Right kidney (tissue), 9 donors: ENCODE results near the gene LCN15.
A peak's percentile ranks its signal among the peaks of the same experiment; 100 is the strongest.
"Not testable (repeated sequence)": the region's sequence is repeated elsewhere in the genome, so short reads cannot be mapped to it uniquely, and the experiment has no call there.

Experiments used
- DNase-seq: peaks from one replicate; pipeline ENCODE4 v3.0.0-alpha.2; 2016
- long read RNA-seq, 8 donors: transcript quantifications; one replicate each; lab custom pipeline, GENCODE V29; 2026

LCN15 gene
- long read RNA-seq, donor 1, partial matches to known transcripts, result 0 of 1 reads
- long read RNA-seq, donor 1, other reads (novel, unspliced or antisense), result 0 of 1 reads
- long read RNA-seq, donor 2, result 0 reads
- long read RNA-seq, donor 3, result 0 reads
- long read RNA-seq, donor 4, result 0 reads
- long read RNA-seq, donor 5, partial matches to known transcripts, result 64 of 146 reads
- long read RNA-seq, donor 5, other reads (novel, unspliced or antisense), result 82 of 146 reads
- long read RNA-seq, donor 6, result 0 reads
- long read RNA-seq, donor 7, result 0 reads
- long read RNA-seq, donor 8, result 0 reads

- no peak for DNase-seq
These were observed at the start of gene LCN15 for GRCh38 chr9:136764301-136764891. Gene LCN15 (minus strand): TSS chr9:136764518. CDS start chr9:136764488, 30 bp downstream.

DNA sequence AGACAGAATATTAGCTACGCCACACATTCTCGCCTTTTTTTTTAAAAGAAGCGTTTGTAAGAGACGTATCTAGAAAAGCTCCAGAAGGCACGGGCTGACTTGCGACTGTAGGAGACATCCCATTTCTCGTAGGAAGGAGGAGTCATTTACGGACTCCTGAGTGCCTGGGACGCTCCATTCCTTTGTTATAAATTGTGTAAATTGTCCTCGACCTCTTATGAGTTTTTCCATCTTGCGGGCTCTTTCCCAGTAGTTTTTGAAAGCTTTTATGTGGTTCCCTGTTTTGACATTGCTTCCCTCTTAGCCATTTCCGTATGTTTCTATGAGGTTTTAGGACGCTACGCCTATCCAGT, 44.5 kb upstream of the LCN15 start:
- DNase-seq, result no peak

DNA sequence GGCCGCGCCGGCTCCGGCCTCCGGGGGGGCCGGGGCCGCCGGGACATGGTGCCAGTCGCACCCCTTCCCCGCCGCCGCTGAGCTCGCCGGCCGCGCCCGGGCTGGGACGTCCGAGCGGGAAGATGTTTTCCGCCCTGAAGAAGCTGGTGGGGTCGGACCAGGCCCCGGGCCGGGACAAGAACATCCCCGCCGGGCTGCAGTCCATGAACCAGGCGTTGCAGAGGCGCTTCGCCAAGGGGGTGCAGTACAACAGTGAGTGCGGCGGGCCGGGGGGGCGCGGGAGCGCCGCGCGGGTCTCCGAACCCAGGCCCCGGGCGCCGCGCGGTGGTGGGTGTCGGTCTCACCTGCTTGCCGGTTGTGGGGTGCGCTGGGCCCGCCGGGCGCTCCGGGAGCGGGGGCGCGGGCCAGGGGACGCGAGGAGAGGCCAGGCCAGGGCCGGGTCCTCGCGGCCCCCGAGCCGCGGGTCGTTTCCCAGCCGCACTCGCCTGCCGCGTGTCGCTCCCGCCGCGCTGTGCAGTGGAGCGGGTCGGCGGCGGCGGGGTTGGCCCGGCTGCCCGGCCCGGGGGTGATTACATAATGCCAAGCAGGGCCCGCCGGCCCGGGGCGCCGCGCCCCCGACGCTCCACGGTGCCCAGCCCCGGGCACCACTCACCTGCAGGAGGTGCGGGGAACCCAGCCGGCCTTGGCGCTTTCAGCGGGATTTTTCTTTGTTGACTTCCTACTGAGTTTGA, 43.9 kb upstream of the LCN15 start:
- DNase-seq, result peak; percentile 78

DNA sequence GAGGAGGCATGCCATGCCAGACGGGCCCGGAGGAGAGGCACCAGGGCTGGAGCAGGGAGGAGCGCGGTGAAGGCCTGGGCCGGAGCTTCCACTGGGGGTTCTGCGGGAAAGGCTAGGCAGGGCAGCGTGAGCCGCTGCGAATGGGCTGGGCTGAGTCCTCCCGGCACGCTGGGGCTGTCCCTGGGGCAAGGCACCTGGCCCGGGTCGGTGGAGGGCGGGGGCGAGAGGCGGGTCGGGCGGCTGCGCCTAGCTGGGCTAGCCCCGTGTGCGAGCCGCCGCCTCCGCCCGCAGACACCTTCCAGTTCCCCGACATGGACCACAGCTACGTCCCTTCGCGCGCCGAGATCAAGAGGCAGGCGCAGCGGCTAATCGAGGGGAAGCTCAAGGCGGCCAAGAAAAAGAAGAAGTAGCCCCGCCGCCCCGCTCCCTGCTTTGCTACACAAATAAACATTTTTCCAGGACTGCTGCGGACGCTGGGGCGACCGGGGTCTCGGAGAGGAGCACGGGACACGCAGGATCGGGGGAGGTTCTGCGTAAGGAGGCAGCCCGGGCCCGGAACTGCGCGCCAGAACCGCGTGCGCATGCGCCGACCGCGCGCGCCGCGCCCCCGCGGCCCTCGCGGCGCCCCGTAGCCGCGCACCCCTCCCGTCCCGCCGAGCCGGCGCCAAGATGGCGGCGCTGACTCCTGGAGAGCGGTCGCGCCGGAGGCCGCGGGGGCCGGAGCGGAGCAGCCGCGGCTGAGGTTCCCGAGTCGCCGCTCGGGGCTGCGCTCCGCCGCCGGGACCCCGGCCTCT, 43.2 kb upstream of the LCN15 start, which contains the start of gene RABL6:
RABL6 (plus strand) TSS at position 668 of the 794 bp plus-strand sequence. CDS start 249 bp downstream, outside the sequence.
- DNase-seq, result peak; percentile 93

GRCh38 chr9:136806631-136807201, 42.4 kb upstream of the LCN15 start:
- no peak for DNase-seq

DNA sequence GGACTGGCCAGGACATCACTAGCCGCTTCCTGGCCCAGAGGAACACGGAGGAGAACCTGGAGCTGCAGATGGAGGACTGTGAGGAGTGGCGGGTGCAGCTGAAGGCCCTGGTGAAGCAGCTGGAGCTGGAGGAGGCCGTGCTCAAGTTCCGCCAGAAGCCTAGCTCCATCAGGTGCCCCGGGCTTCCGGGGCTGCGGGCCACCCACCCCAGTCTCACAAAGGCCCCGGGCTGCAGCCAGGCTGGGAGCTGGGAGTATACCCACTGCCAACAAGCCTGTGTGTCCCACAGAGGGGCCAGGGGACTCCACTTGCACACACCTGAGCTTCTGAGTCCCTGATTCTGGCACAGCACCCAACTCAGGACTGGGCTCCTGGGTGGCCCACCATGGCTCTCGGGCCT, 41.7 kb upstream of the LCN15 start:
- no peak for DNase-seq

DNA sequence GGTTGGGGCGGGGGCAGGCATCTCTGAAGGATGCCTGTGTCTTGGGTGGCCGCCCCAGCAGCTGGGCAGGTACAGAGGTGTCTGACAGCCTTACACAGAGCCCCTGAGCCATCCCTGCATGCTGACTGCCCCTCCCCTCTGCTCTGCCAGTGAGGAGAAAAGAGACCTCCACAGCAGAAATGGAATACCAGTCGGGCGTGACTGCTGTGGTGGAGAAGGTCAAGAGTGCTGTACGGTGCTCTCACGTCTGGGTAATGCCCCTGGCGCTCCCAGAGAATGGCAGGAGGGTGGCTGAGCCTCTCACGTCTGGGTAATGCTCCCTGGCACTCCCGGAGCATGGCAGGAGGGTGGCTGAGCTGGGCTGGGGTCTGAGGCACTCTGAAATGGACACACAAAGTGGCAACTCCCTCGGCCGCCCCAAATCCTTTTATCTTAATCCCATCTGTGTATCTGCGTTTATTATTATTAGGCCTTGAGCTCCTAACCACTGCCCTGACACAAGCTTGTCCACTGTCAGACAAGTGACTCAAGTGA, 41.0 kb upstream of the LCN15 start:
- DNase-seq, result no peak

DNA sequence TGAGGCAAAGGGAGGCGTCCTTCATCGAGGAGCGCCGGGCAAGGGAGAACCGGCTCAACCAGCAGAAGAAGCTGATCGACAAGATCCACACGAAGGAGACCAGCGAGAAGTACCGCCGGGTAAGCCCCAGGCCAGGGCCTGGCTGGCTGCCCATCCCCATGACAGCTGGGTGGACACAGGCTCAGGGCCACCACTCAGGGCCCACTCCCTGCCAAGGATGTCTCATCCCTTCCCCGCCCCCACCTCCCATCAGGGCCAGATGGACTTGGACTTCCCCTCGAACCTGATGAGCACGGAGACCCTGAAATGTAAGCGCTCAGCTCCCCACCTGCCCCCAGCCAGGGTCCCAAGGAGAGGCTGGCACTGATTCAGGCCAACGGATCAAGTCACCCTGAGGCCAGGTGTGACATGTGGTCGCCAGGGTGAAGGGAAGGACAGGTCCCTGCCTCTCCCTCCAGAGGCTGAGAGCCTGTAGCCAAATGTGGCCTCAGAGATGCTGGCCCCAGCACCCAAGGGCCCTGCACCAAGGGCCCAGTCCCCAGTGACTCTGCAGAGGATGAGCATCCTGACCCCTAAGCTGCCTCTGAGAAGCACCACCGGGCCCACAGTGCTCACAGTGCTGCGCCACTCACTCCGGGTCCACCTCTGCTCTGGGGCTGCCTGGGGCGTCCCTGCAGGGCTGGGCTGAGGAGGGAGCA, 40.3 kb upstream of the LCN15 start:
- DNase-seq, result no peak

GRCh38 chr9:136803551-136804508, 39.5 kb upstream of the LCN15 start:
- no peak for DNase-seq

DNA sequence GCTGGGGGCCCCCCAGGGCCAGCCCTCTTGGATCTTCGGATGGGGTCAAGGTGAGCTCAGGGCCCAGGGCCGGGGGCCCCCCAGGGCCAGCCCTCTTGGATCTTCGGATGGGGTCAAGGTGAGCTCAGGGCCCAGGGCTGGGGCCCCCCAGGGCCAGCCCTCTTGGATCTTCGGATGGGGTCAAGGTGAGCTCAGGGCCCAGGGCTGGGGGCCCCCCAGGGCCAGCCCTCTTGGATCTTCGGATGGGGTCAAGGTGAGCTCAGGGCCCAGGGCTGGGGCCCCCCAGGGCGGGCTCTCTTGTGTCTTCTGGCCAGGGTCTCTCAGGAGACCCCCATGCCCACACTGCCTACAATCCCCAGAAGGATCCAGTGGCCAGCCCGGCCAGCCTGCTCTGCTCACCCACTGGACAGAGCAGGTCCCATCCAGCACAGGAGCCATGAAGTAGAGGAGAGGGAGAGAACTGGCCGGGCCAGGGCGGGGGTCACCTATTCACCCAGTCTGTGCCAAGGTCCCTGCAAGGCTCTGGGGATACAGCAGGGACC, 38.8 kb upstream of the LCN15 start:
- DNase-seq, result not testable (repeated sequence)

GRCh38 chr9:136802321-136802720, 38.0 kb upstream of the LCN15 start:
- DNase-seq, result no peak

DNA sequence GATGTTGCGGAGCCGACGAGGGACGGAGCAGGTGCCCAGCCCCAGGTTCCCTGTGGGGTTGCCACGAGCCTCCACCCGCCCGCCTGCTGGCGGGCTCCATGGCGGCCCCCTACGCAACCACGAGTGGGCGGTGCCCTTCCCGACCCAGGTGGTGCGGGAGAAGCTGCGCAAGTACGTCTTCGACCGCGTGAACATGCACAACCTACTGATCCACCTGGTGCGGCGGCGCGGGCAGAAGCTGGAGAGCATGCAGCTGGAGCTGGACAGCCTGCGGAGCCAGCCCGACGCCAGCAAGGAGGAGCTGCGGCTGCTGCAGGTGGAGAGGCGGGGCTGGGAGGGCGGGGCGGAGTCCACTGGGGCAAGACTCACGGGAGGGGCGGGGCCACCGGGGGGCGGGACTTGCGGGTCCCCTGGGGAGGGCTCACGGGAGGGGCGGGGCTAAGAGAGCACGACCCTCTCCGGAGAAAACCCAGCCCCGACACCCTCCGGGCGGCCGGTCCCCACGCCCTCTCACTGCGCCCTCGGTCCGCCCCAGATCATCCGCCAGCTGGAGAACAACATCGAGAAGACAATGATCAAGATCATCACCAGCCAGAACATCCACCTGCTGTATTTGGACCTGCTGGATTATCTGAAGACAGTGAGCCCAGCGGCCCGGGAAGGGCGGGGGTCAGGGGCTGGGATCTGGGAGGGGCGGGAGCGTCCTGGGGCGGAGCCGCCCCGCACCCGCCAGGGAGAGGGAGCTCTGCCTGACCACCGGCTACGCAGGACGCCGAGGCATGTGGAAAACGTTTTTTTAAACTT, 35.7 kb upstream of the LCN15 start:
- peak; percentile 85 for DNase-seq

DNA sequence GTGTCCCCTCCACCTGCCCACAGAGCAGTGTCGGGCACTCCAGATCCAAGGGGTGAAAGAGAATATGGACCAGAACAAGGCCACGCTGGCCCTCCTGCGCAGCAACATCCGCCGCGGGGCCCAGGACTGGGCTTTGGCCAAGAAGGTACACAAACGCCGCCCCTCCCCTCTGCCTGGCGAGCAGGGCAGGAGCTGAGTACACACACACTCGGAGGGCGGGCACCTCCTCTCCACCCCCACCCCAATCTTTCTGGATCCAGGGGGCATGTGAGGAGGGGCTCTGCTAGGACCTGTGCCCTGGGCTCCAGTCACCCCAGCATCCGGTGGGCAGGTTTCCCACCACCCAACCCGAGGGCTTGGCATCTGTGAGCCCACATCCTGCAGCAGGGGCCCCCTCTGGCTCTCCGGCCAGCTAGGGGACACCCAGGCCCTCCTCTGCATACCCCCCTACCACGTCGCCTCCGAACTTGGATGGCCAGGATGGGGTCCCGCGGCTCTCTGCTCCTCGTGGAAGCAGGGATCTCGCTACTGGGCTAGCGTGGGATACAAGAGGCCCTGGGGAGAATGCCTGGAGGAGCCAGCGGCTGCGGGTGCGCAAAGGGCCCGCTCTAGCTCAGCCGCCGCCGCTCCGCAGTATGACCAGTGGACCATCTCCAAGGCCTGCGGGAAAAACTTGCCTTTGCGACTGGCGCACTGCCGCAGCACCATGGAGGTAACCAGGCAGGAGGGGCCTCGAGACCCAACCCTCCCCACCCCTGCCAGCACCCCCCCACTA, 34.9 kb upstream of the LCN15 start:
- DNase-seq, result no peak

GRCh38 chr9:136798708-136799078, 34.4 kb upstream of the LCN15 start:
- DNase-seq, result no peak

GRCh38 chr9:136796775-136797347, 32.5 kb upstream of the LCN15 start:
- not testable (repeated sequence) for DNase-seq

GRCh38 chr9:136796238-136796774, 32.0 kb upstream of the LCN15 start, which contains the start of gene CCDC183:
Gene CCDC183 (plus strand): TSS chr9:136796338. CDS start chr9:136796398, 60 bp downstream.
- no peak for DNase-seq

DNA sequence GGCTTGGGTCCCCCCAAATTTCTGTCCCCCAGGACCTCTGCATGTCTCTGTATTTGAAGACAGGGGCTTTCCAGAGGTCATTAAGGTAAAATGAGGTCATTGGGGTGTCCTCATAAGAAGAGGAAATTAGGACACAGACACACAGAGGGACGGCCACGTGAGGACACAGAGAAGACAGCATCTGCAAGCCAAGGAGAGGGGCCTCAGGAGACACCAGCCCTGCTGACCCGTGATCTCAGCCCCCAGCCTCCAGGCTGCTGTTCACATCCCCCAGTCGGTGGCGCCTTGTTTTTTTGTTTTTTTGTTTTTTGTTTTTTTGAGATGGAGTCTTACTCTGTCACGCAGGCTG, 30.7 kb upstream of the LCN15 start:
- no peak for DNase-seq
